Measurements from ENCODE around the gene CCDC186.

The CCDC186 gene

DNA sequence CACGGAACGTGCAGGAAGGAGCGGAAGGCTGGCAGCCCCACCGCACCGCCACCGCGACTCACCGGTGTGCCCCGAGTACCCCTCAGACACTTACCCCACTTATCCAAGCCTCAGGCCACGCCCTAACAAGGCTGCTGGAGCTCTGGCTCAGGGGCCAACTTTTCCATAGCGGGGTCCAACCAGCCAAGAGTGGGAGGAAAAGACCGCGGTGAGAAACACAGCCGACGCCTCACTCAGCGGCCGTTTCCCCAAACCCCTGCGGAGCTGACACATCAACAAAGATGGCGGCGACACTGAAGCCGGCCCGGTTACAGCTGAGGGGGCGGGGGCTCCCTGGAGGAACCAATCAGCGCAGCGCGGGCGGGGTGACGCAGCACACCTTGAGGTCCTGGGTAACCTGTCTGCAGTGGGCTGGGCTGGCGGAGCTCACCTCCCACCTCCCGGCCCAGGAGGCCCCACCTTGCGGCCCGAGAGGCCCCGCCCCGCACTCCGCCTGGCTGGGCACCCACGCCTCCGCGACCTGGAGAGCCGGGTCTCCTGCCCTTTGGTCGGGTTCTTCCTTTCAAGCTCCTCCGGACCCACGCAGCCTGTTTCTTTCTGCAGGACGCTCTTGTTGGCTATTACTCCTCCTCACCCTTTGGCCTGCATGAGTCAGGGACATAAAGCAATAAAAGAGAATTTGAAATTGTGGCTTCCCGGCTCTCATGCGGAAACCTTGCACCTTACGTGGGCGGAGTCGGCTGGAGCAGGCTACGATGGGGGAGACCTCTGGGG is at the start of gene CCDC186:
CCDC186 (minus strand) TSS at position 283 of the 774 bp plus-strand sequence. CDS start 10,935 bp downstream, outside the sequence.
- H3K27ac ChIP-seq, result peak within 1 kb of the TSS; percentile 85
- TF ChIP-seq, protein P1, sequence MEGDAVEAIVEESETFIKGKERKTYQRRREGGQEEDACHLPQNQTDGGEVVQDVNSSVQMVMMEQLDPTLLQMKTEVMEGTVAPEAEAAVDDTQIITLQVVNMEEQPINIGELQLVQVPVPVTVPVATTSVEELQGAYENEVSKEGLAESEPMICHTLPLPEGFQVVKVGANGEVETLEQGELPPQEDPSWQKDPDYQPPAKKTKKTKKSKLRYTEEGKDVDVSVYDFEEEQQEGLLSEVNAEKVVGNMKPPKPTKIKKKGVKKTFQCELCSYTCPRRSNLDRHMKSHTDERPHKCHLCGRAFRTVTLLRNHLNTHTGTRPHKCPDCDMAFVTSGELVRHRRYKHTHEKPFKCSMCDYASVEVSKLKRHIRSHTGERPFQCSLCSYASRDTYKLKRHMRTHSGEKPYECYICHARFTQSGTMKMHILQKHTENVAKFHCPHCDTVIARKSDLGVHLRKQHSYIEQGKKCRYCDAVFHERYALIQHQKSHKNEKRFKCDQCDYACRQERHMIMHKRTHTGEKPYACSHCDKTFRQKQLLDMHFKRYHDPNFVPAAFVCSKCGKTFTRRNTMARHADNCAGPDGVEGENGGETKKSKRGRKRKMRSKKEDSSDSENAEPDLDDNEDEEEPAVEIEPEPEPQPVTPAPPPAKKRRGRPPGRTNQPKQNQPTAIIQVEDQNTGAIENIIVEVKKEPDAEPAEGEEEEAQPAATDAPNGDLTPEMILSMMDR (conservative IDR thresholded peaks at IDR 0.05), result no peak

DNA sequence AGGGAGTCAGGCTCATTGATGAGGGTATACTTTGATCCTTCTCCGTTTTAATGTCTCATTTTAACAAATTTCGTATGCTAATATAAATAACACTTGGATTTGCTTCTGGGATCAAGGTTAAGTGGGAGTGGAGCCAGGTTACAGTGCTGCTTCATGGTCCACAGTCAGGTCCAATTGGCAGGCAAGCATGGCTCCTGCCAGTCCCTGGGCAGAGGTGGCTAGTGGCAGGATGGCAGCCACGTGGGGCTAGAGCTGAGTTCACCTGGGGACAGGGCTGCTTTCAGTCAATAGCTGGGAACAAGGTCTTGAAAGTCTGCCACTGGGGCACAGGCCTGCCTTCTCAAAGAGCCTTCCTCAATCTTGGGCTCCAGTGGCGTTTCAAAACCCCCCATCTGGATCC is 49.1 kb upstream of the CCDC186 start:
- peak overlapping the region; percentile 53; the same call in 1 of the 2 replicates for H3K27ac ChIP-seq
- TF ChIP-seq, protein P1 (conservative IDR thresholded peaks at IDR 0.05), result no peak

DNA sequence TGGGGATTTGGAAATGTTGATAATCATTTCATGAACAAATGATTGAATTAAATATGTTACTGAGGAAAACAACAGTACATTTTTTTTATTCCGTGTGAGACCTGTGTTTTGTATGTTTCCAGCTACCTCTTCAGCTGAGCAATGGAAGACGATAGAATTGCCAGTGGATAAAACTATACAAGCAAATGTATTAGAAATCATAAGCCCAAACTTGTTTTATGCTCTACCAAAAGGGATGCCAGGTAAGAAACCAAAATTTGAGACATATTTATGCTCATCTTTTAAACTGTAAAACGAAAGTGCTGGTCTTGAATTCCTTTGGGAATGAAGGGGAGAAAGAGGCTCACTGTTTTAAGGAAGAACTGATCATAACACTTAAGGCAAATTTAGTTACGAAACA is 47.2 kb upstream of the CCDC186 start:
- H3K27ac ChIP-seq, result peak overlapping the region; percentile 53
- TF ChIP-seq, protein P1 (conservative IDR thresholded peaks at IDR 0.05), result no peak

DNA sequence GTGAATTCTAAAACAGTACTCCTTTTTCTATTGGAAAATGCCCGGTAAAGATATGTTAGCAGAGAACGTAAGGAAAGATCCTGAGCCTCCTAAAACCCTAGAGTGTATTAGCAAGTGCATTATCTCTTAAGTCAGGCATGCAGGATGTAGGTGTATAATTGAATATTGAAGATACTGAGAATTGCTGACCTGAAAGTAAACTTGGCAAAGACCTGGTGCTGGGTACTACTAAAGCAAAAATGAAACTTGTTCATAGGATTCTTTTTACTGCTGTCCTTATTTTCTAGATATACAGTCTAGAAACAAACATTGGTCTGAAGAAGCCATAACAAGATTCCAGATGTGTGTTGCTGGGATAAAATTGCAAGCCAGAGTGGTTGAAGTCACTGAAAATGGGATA is 46.3 kb upstream of the CCDC186 start:
- TF ChIP-seq, protein P1 (conservative IDR thresholded peaks at IDR 0.05), result no peak
- peak overlapping the region; percentile 53 for H3K27ac ChIP-seq

DNA sequence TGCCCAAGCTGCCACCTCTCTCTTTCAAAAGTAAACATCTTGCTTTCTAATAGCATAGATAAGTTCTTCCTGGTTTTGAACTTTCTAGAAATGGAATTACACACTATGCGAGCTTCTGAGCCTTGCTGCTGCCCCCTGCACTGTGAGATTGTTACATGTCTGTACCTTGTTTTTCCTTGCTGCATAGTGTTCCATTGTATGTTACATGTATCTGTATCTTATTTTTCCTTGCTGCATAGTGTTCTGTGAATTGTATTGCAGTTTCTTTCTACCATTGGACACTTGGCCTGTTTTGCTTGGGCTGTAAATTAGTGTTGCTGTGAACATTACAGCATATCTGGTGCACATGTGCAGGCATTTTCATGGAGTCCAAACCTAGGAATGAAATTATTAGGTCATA is 41.0 kb upstream of the CCDC186 start:
- no peak overlapping the region for H3K27ac ChIP-seq
- TF ChIP-seq, protein P1 (conservative IDR thresholded peaks at IDR 0.05), result no peak

DNA sequence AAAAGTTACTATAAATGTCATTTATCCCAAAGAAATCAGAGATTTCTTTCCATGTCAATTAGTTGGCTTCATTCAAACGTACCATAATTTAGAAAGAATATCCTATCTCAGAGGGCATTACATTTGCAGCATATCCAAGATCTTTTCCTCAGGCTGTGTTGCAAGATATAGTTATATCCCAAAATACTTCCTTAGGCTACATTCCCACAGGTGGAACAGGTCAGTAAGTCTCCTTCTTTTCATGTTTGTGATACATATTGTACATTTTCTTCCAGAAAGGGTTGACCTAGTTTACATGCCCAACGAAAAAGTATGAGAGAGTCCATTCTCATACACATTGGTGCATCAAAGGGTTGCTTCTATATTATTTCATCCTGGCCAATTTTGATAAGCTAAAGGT is 38.1 kb upstream of the CCDC186 start:
- no peak overlapping the region for H3K27ac ChIP-seq
- TF ChIP-seq, protein P1 (conservative IDR thresholded peaks at IDR 0.05), result no peak

DNA sequence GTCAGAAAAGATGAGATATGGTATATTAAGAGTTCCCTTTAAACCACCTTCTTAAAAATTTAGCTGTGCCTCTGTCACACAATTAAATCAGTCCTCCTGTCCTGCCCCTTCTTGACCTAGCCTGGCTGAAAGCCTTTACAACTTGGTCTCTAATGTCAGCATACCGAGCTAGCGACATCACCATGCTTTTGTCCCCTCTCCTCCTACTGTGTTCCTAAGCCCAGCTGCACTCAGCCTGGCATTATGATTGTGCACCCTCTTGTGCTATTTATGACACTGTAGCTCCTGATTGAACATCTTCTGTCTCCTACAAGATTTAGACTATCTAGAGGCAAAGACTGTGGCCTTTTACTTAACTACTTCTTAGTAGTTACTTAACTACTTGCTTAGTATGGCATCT is 34.3 kb upstream of the CCDC186 start:
- TF ChIP-seq, protein P1 (conservative IDR thresholded peaks at IDR 0.05), result no peak
- no peak overlapping the region for H3K27ac ChIP-seq
